ENCODE data around the gene EIF4EBP2. TPM values are rescaled to one million over a fixed set of nuclear protein-coding genes. Genes with fewer than 3 reads are reported as not detected.

The EIF4EBP2 gene
- total and polyA plus RNA-seq, 9 donors: 37.7 to 99.2 (median 72.5) TPM

DNA sequence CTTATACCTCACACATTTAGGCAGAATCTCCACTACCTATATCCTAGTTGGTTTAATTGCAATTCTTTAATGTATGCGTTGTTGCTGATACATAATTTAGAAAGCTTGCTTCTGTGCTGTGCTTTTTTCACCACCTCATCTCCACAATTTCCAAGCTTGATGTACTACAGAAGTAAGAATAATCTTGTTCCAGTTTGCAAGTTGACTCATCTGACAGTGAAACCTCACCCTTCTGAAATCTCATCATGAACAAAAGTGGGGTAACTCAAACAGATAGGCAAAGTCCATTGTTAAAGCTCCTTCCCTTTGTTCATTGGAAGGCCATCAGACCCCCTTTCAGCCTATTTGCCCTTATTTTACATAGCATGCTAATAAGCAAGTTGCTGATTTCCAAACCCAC is 13.6 kb downstream of the EIF4EBP2 start:
- no peak overlapping the region for H3K27ac ChIP-seq
- intact Hi-C loops (cut with DNase I): no loop called here

DNA sequence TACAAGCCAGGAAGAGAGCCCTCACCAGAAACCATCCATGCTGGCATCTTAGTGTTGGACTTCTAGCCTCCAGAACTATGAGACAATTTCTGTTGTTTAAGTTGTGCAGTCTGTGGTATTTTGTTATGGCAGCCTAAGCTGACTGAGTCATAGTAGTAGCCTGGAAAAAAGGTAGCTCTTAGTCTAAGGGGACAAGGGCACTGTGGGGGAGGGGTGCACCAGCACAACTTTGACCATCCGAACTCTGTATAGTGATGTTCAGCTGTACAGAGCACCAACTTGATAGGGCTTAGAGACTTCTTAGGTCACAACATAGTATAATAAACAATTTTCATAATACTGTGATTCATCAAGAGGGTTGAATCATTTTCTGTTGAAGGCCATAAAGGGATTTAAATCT is 14.3 kb downstream of the EIF4EBP2 start:
- no peaks in the 10 kb centered on the region for H3K9me3 ChIP-seq
- no peaks in the 10 kb centered on the region for H3K27me3 ChIP-seq
- intact Hi-C loops (cut with DNase I): no loop called here
- H3K27ac ChIP-seq: no peak overlapping the region
- H3K4me1 ChIP-seq (ENCODE audit: insufficient read depth): peaks cover 10% of the 10 kb centered on the region
- no peak for DNase-seq
- TF ChIP-seq POLR2A (IDR thresholded peaks at IDR 0.05): no peak
- no peak for TF ChIP-seq EP300 (IDR thresholded peaks at IDR 0.05)
- TF ChIP-seq, protein P1, sequence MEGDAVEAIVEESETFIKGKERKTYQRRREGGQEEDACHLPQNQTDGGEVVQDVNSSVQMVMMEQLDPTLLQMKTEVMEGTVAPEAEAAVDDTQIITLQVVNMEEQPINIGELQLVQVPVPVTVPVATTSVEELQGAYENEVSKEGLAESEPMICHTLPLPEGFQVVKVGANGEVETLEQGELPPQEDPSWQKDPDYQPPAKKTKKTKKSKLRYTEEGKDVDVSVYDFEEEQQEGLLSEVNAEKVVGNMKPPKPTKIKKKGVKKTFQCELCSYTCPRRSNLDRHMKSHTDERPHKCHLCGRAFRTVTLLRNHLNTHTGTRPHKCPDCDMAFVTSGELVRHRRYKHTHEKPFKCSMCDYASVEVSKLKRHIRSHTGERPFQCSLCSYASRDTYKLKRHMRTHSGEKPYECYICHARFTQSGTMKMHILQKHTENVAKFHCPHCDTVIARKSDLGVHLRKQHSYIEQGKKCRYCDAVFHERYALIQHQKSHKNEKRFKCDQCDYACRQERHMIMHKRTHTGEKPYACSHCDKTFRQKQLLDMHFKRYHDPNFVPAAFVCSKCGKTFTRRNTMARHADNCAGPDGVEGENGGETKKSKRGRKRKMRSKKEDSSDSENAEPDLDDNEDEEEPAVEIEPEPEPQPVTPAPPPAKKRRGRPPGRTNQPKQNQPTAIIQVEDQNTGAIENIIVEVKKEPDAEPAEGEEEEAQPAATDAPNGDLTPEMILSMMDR (IDR thresholded peaks at IDR 0.05): no peak
- no peaks in the 10 kb centered on the region for H3K36me3 ChIP-seq
- no peak overlapping the region for H3K4me3 ChIP-seq
- WGBS, 3 donors: 32 to 65% (median 35%) methylated on average over 1 of the region's 1 CpG

More for the DNA sequence above, 13.6 kb downstream of the EIF4EBP2 start:
- Histone ChIP-seq H3K4me3 (no peak overlapping the region), H3K9me3 (no peaks in the 10 kb centered on the region), H3K4me1 (ENCODE audit: insufficient read depth) (peaks cover 11% of the 10 kb centered on the region), H3K36me3 (no peaks in the 10 kb centered on the region), H3K27me3 (no peaks in the 10 kb centered on the region)
- DNase-seq: no peak
- WGBS, 3 donors: 96 to 100% (median 97%) methylated on average over 1 of the region's 1 CpG
- TF ChIP-seq POLR2A (IDR thresholded peaks at IDR 0.05) (no peak), EP300 (IDR thresholded peaks at IDR 0.05) (no peak)

DNA sequence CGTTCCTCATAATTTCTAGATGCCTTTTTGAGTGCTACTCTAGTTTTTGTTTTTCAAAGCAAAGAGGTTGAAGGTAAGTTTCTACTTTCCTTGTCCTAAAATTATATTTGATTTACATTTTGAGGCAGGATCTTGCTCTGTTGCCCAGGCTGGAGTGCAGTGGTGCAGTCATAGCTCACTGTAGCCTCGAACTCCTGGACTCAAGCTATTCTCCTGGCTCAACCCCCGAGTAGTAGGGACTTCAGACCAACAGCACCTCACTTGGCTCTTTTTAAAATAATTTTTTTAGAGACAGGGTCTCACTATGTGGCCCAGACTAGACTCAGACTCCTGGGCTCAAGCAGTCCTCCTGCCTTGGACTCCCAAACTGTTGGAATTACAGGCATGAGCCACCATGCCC is 14.8 kb downstream of the EIF4EBP2 start:
- H3K4me1 ChIP-seq (ENCODE audit: insufficient read depth): peaks cover 8% of the 10 kb centered on the region
- intact Hi-C loops (cut with DNase I): no loop called here
- no peaks in the 10 kb centered on the region for H3K27me3 ChIP-seq
- 74 to 83% (median 75%) methylated on average over 3 of the region's 3 CpGs for WGBS, 3 donors
- no peaks in the 10 kb centered on the region for H3K36me3 ChIP-seq
- TF ChIP-seq POLR2A (IDR thresholded peaks at IDR 0.05): no peak
- TF ChIP-seq, protein P1 (IDR thresholded peaks at IDR 0.05): no peak
- TF ChIP-seq EP300 (IDR thresholded peaks at IDR 0.05): no peak
- no peak overlapping the region for H3K27ac ChIP-seq
- no peaks in the 10 kb centered on the region for H3K9me3 ChIP-seq
- DNase-seq: no peak
- no peak overlapping the region for H3K4me3 ChIP-seq

DNA sequence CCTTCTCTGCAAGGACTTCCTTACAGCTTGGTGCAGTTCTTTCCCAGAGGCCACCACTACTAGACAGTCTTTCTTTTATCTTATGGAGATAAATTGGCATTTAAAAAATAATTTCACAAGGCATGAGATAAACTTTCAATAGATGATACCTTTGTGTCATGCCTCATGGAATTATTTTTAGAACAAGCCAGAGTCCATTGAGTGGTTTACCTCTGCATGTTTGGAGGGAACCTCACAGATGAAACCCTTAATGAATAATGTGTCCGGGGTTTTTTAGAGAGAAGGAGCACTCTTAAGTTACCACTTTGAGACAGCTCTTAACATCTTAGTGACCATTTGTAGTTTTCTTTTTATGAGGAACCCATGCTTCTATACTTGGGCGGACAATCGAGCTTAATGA is 20.4 kb downstream of the EIF4EBP2 start:
- TF ChIP-seq, protein P1 (IDR thresholded peaks at IDR 0.05): no peak
- TF ChIP-seq EP300 (IDR thresholded peaks at IDR 0.05) (no peak), POLR2A (IDR thresholded peaks at IDR 0.05) (no peak)
- WGBS, 3 donors: 86 to 92% (median 88%) methylated on average over 3 of the region's 3 CpGs
- no peaks in the 10 kb centered on the region for H3K36me3 ChIP-seq

DNA sequence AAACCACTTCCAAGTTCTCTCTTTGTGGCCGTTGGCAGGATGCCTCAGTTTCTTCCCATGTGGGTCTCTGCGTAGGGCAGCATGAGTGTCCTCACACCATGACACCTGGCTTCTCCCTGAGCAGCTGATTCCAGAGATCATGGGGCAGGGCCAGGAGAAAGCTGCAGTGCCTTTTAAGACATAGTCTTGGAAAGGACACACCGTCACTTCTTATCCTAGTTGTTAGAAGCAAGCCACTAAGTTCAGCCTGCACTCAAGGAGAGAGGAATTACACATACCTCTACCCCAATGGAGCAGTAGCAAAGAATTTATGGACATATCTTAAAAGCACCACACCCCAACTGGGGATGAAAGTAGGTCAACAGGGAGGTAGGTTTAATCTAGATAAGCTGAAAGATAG is 21.2 kb downstream of the EIF4EBP2 start:
- intact Hi-C loops (cut with DNase I): no loop called here
- WGBS, 3 donors: 71 to 74% (median 74%) methylated on average over 3 of the region's 3 CpGs
- TF ChIP-seq, protein P1 (IDR thresholded peaks at IDR 0.05): no peak
- TF ChIP-seq EP300 (IDR thresholded peaks at IDR 0.05) (no peak), POLR2A (IDR thresholded peaks at IDR 0.05) (no peak)
- Histone ChIP-seq H3K4me1 (ENCODE audit: insufficient read depth) (peaks cover 4% of the 10 kb centered on the region), H3K36me3 (no peaks in the 10 kb centered on the region), H3K4me3 (no peak overlapping the region), H3K27me3 (no peaks in the 10 kb centered on the region), H3K27ac (no peak overlapping the region), H3K9me3 (no peaks in the 10 kb centered on the region)
- DNase-seq: no peak

More for the DNA sequence above, 20.4 kb downstream of the EIF4EBP2 start:
- H3K27me3 ChIP-seq: no peaks in the 10 kb centered on the region
- H3K4me3 ChIP-seq: no peak overlapping the region
- H3K4me1 ChIP-seq (ENCODE audit: insufficient read depth): peaks cover 1% of the 10 kb centered on the region
- intact Hi-C loops (cut with DNase I): no loop called here
- H3K9me3 ChIP-seq: no peaks in the 10 kb centered on the region
- no peak overlapping the region for H3K27ac ChIP-seq
- no peak for DNase-seq
